GM23338 (cell line): ENCODE measurements around the gene MTA1. TPM values are rescaled to one million over a fixed set of nuclear protein-coding genes. Genes with fewer than 3 reads are reported as not detected.

Experiments
- ATAC-seq: fragments of 200-7000 bp; cut with Tn5 transposase; 3 replicates; pipeline ENCODE4 v1.9.1; 2020
- DNase-seq: peaks from one replicate; pipeline ENCODE4 v3.0.0-alpha.2; 2015; ENCODE audit warnings: low spot score
- H2AFZ ChIP-seq: fragments of 200-600 bp; sonication (generic); 2 replicates; pipeline ENCODE4 v1.8.0; 2016; ENCODE audit warnings: antibody characterized with exemption, mild to moderate bottlenecking, moderate library complexity
- H3F3A ChIP-seq: fragments of 200-600 bp; sonication (generic); replicated peaks from 2 replicates; pipeline ENCODE4 v1.8.0; 2017; ENCODE audit warnings: antibody characterized with exemption, mixed run types, low read depth
- H3K27ac ChIP-seq: fragments of 200-600 bp; sonication (generic); 2 replicates; pipeline ENCODE4 v1.6.1; 2016; ENCODE audit warnings: low read depth
- H3K27me3 ChIP-seq: fragments of 200-600 bp; sonication (generic); 2 replicates; pipeline ENCODE4 v1.8.0; 2016; ENCODE audit warnings: mild to moderate bottlenecking, mixed run types, moderate library complexity; ENCODE audit not compliant: insufficient read depth
- H3K36me3 ChIP-seq: fragments of 200-600 bp; sonication (generic); 2 replicates; pipeline ENCODE4 v1.8.0; 2016; ENCODE audit warnings: mild to moderate bottlenecking; ENCODE audit not compliant: insufficient read depth
- H3K4me1 ChIP-seq: fragments of 200-600 bp; sonication (generic); 2 replicates; pipeline ENCODE4 v1.8.0; 2016; ENCODE audit warnings: mild to moderate bottlenecking, moderate library complexity; ENCODE audit not compliant: insufficient read depth
- H3K4me2 ChIP-seq: fragments of 200-600 bp; sonication (generic); 2 replicates; pipeline ENCODE4 v1.7.1; 2017; ENCODE audit warnings: mixed run types
- H3K4me3 ChIP-seq: fragments of 200-600 bp; sonication (generic); 2 replicates; pipeline ENCODE4 v1.6.1; 2016; ENCODE audit warnings: mixed run types
- H3K79me2 ChIP-seq: fragments of 200-600 bp; sonication (generic); replicated peaks from 2 replicates; pipeline ENCODE4 v1.8.0; 2017; ENCODE audit warnings: mild to moderate bottlenecking; ENCODE audit not compliant: insufficient read depth
- H3K9me2 ChIP-seq: fragments of 200-600 bp; sonication (generic); 2 replicates; pipeline ENCODE4 v1.8.0; 2017; ENCODE audit not compliant: insufficient read depth
- H4K20me1 ChIP-seq: fragments of 200-600 bp; sonication (generic); replicated peaks from 2 replicates; pipeline ENCODE4 v1.8.0; 2017; ENCODE audit warnings: mild to moderate bottlenecking; ENCODE audit not compliant: insufficient read depth
- H3K27ac Mint-ChIP-seq: 2 replicates; pipeline ENCODE4 v1.8.0; 2020; ENCODE audit warnings: inconsistent platforms, mild to moderate bottlenecking, moderate library complexity, mixed read lengths
- H3K27me3 Mint-ChIP-seq: 3 replicates; pipeline ENCODE4 v1.8.0; 2022; ENCODE audit warnings: low read depth, mild to moderate bottlenecking, moderate library complexity, mixed read lengths, inconsistent platforms; ENCODE audit not compliant: insufficient read depth, poor library complexity
- H3K36me3 Mint-ChIP-seq: 3 replicates; pipeline ENCODE4 v1.8.0; 2021; ENCODE audit warnings: low read depth, mild to moderate bottlenecking, inconsistent platforms, moderate library complexity, mixed read lengths
- H3K4me1 Mint-ChIP-seq: 3 replicates; pipeline ENCODE4 v1.8.0; 2020; ENCODE audit warnings: mild to moderate bottlenecking, inconsistent platforms, mixed read lengths
- H3K4me3 Mint-ChIP-seq: 3 replicates; pipeline ENCODE4 v1.8.0; 2021; ENCODE audit warnings: moderate library complexity, mild to moderate bottlenecking, inconsistent platforms, mixed read lengths
- H3K9me3 Mint-ChIP-seq: 3 replicates; pipeline ENCODE4 v1.8.0; 2020; ENCODE audit warnings: moderate library complexity, mild to moderate bottlenecking, inconsistent platforms, mixed read lengths
- EZH2 ChIP-seq: fragments of 200-600 bp; sonication (generic); IDR thresholded peaks from one replicate; pipeline ENCODE4 v1.8.0; 2017; ENCODE audit warnings: antibody characterized with exemption, mild to moderate bottlenecking, low read depth; ENCODE audit not compliant: unreplicated experiment
- STAT1 ChIP-seq: IDR thresholded peaks from one replicate; pipeline ENCODE4 v1.6.1; 2016; ENCODE audit warnings: antibody characterized with exemption; ENCODE audit not compliant: unreplicated experiment
- ZNF114 ChIP-seq: fragments of 250-450 bp; sonication (Bioruptor Pico); IDR thresholded peaks from 2 replicates; pipeline ENCODE4 v1.5.0; 2020; ENCODE audit warnings: mild to moderate bottlenecking, moderate library complexity
- ZNF331 ChIP-seq: fragments of 250-450 bp; sonication (Bioruptor Pico); IDR thresholded peaks from 2 replicates; pipeline ENCODE4 v1.5.0; 2020; ENCODE audit warnings: low read depth, mild to moderate bottlenecking, moderate library complexity
- polyA plus RNA-seq: library from polyadenylated mRNA; unstranded; fragments of >200 nt; fragmentation: Nextera tagmentation; extraction: Ambion mirVana; gene quantifications from 2 replicates; pipeline ENCODE4 v1.2.1, GENCODE V29; 2016
- total RNA-seq: library from RNA; depleted of rRNA; stranded (reverse); fragments of >200 nt; shearing (Covaris generic); gene quantifications from 2 replicates; pipeline ENCODE4 v1.2.3, GENCODE V29; 2014
- TF ChIP-seq, protein P1 (sequence below), 2 experiments: fragments of 200-600 bp in 1 of 2; sonication (generic) in 1 of 2; conservative IDR thresholded peaks; 2 replicates each; pipeline versions ENCODE4 v1.5.1 to v1.6.1; 2016 to 2017; ENCODE audit warnings: antibody characterized with exemption in 2 of 2, low read depth in 2 of 2, mild to moderate bottlenecking in 2 of 2, moderate library complexity in 1 of 2
- TF ChIP-seq, protein P2 (sequence below): IDR thresholded peaks from one replicate; pipeline ENCODE4 v1.6.1; 2018; ENCODE audit warnings: antibody characterized with exemption; ENCODE audit not compliant: unreplicated experiment
- TF ChIP-seq, protein P3 (sequence below): fragments of 250-450 bp; sonication (Bioruptor Pico); IDR thresholded peaks from 2 replicates; pipeline ENCODE4 v1.5.0; 2020; ENCODE audit warnings: mild to moderate bottlenecking, moderate library complexity

The MTA1 gene
- total and polyA plus RNA-seq, 2 experiments from 2014 or later = 53.3 to 126 TPM

DNA sequence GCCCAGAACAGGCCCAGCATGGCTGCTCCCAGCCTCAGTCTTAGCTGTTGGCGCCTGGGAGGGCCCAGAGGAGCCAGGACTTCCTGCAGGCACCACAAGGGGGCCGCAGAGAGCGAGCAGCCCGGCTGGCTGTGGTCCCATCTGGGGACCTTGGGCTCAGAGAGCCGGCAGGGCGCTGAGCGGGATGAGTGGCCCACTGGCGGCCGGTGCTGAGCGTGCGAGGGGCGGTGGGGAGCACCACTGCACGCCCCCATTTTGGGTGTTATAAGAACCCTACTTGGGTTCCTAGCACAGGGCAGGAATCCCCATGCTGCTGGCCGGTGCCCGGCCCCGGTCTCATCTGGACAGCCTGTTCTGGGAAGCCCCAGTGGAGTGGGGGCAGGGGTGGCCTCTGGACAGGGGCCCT, 29.1 kb downstream of the MTA1 start:
- 0 out of 2 replicates have a peak, but pooled peaks cover 6% of the 10 kb centered on the region for H3F3A ChIP-seq
- Mint-ChIP-seq H3K27ac (no peak overlapping the region; the same call in 1 of the 2 replicates), H3K36me3 (peaks cover 32% of the 10 kb centered on the region), H3K27me3 (peaks cover 14% of the 10 kb centered on the region), H3K4me1 (0 out of 3 replicates have a peak, but pooled peaks cover 3% of the 10 kb centered on the region), H3K4me3 (no peak overlapping the region), H3K9me3 (no peaks in the 10 kb centered on the region)
- DNase-seq (peak; percentile 88), ATAC-seq (peak; percentile 92)
- H3K4me3 ChIP-seq = no peak overlapping the region
- H3K36me3 ChIP-seq = peaks cover 10% of the 10 kb centered on the region
- no peak overlapping the region for H3K27ac ChIP-seq
- H3K27me3 ChIP-seq = no peaks in the 10 kb centered on the region
- H3K79me2 ChIP-seq = peaks cover 5% of the 10 kb centered on the region; the same call in 1 of the 2 replicates
- H3K4me1 ChIP-seq = no peaks in the 10 kb centered on the region
- H2AFZ ChIP-seq = no peak overlapping the region
- no peaks in the 10 kb centered on the region for H3K9me2 ChIP-seq
- no peak for TF ChIP-seq ZNF114
- TF ChIP-seq, protein P1, sequence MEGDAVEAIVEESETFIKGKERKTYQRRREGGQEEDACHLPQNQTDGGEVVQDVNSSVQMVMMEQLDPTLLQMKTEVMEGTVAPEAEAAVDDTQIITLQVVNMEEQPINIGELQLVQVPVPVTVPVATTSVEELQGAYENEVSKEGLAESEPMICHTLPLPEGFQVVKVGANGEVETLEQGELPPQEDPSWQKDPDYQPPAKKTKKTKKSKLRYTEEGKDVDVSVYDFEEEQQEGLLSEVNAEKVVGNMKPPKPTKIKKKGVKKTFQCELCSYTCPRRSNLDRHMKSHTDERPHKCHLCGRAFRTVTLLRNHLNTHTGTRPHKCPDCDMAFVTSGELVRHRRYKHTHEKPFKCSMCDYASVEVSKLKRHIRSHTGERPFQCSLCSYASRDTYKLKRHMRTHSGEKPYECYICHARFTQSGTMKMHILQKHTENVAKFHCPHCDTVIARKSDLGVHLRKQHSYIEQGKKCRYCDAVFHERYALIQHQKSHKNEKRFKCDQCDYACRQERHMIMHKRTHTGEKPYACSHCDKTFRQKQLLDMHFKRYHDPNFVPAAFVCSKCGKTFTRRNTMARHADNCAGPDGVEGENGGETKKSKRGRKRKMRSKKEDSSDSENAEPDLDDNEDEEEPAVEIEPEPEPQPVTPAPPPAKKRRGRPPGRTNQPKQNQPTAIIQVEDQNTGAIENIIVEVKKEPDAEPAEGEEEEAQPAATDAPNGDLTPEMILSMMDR (conservative IDR thresholded peaks at IDR 0.05; ENCODE audit: low read depth in 2 of 2) = peak; percentile 65 to 75
- TF ChIP-seq ZNF331 (CRISPR knock-in tag) = no peak
- TF ChIP-seq, protein P2, sequence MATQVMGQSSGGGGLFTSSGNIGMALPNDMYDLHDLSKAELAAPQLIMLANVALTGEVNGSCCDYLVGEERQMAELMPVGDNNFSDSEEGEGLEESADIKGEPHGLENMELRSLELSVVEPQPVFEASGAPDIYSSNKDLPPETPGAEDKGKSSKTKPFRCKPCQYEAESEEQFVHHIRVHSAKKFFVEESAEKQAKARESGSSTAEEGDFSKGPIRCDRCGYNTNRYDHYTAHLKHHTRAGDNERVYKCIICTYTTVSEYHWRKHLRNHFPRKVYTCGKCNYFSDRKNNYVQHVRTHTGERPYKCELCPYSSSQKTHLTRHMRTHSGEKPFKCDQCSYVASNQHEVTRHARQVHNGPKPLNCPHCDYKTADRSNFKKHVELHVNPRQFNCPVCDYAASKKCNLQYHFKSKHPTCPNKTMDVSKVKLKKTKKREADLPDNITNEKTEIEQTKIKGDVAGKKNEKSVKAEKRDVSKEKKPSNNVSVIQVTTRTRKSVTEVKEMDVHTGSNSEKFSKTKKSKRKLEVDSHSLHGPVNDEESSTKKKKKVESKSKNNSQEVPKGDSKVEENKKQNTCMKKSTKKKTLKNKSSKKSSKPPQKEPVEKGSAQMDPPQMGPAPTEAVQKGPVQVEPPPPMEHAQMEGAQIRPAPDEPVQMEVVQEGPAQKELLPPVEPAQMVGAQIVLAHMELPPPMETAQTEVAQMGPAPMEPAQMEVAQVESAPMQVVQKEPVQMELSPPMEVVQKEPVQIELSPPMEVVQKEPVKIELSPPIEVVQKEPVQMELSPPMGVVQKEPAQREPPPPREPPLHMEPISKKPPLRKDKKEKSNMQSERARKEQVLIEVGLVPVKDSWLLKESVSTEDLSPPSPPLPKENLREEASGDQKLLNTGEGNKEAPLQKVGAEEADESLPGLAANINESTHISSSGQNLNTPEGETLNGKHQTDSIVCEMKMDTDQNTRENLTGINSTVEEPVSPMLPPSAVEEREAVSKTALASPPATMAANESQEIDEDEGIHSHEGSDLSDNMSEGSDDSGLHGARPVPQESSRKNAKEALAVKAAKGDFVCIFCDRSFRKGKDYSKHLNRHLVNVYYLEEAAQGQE = no peak
- peaks cover 20% of the 10 kb centered on the region for H4K20me1 ChIP-seq
- no peak overlapping the region for H3K4me2 ChIP-seq

DNA sequence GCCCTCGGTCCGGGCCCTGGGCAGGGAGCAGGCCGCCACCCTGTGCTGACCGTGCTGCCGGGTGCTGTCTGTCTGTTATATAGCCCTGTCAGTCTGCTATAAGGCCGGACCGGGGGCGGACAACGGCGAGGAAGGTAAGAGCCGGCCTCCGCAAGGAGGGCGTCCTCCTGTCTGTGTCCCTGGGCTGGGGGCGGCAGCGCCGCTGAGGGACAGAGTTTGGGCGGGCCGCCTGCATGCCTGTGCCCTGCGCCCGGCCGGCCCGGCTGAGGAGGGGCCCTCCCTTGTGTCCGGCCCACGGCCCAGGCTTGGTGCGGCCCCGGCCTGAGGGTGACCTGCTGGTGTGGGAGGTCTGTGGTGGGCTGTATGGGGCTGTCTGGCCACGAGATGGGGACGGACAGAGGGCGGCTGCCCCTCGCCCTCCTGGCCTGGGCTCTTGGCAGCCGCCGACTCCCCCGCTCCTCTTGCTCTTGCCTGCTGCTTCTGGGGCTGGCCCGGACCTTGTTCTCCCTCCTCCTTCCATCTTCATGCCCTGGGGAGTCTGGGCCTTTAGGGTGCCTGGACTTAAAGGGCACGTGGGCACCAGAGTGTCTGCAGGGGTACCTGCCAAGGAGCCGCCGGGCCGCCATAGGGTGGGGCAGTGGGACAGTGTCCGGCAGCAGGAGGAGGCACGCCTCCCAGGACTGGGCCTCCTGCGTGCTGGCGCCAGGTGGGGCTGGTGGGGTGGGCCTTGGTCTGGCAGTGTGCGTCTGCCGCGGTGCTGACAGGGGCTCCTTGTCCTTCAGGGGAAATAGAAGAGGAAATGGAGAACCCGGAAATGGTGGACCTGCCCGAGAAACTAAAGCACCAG, 29.9 kb downstream of the MTA1 start:
- Mint-ChIP-seq H3K4me3 (no peak overlapping the region), H3K4me1 (0 out of 3 replicates have a peak, but pooled peaks cover 3% of the 10 kb centered on the region), H3K9me3 (no peaks in the 10 kb centered on the region), H3K27me3 (peaks cover 13% of the 10 kb centered on the region), H3K27ac (no peak overlapping the region), H3K36me3 (peaks cover 39% of the 10 kb centered on the region)
- no peak for DNase-seq
- Histone ChIP-seq H3K4me3 (no peak overlapping the region), H2AFZ (no peak overlapping the region), H3K4me1 (no peaks in the 10 kb centered on the region), H3K4me2 (no peak overlapping the region), H3K27me3 (no peaks in the 10 kb centered on the region), H3K79me2 (peaks cover 5% of the 10 kb centered on the region; the same call in 1 of the 2 replicates), H3K9me2 (no peaks in the 10 kb centered on the region), H3F3A (0 out of 2 replicates have a peak, but pooled peaks cover 10% of the 10 kb centered on the region), H3K27ac (no peak overlapping the region), H4K20me1 (peaks cover 16% of the 10 kb centered on the region), H3K36me3 (peaks cover 10% of the 10 kb centered on the region)
- no peak for ATAC-seq
- TF ChIP-seq STAT1 (no peak), EZH2 (no peak), ZNF331 (CRISPR knock-in tag) (no peak)
- TF ChIP-seq, protein P3, sequence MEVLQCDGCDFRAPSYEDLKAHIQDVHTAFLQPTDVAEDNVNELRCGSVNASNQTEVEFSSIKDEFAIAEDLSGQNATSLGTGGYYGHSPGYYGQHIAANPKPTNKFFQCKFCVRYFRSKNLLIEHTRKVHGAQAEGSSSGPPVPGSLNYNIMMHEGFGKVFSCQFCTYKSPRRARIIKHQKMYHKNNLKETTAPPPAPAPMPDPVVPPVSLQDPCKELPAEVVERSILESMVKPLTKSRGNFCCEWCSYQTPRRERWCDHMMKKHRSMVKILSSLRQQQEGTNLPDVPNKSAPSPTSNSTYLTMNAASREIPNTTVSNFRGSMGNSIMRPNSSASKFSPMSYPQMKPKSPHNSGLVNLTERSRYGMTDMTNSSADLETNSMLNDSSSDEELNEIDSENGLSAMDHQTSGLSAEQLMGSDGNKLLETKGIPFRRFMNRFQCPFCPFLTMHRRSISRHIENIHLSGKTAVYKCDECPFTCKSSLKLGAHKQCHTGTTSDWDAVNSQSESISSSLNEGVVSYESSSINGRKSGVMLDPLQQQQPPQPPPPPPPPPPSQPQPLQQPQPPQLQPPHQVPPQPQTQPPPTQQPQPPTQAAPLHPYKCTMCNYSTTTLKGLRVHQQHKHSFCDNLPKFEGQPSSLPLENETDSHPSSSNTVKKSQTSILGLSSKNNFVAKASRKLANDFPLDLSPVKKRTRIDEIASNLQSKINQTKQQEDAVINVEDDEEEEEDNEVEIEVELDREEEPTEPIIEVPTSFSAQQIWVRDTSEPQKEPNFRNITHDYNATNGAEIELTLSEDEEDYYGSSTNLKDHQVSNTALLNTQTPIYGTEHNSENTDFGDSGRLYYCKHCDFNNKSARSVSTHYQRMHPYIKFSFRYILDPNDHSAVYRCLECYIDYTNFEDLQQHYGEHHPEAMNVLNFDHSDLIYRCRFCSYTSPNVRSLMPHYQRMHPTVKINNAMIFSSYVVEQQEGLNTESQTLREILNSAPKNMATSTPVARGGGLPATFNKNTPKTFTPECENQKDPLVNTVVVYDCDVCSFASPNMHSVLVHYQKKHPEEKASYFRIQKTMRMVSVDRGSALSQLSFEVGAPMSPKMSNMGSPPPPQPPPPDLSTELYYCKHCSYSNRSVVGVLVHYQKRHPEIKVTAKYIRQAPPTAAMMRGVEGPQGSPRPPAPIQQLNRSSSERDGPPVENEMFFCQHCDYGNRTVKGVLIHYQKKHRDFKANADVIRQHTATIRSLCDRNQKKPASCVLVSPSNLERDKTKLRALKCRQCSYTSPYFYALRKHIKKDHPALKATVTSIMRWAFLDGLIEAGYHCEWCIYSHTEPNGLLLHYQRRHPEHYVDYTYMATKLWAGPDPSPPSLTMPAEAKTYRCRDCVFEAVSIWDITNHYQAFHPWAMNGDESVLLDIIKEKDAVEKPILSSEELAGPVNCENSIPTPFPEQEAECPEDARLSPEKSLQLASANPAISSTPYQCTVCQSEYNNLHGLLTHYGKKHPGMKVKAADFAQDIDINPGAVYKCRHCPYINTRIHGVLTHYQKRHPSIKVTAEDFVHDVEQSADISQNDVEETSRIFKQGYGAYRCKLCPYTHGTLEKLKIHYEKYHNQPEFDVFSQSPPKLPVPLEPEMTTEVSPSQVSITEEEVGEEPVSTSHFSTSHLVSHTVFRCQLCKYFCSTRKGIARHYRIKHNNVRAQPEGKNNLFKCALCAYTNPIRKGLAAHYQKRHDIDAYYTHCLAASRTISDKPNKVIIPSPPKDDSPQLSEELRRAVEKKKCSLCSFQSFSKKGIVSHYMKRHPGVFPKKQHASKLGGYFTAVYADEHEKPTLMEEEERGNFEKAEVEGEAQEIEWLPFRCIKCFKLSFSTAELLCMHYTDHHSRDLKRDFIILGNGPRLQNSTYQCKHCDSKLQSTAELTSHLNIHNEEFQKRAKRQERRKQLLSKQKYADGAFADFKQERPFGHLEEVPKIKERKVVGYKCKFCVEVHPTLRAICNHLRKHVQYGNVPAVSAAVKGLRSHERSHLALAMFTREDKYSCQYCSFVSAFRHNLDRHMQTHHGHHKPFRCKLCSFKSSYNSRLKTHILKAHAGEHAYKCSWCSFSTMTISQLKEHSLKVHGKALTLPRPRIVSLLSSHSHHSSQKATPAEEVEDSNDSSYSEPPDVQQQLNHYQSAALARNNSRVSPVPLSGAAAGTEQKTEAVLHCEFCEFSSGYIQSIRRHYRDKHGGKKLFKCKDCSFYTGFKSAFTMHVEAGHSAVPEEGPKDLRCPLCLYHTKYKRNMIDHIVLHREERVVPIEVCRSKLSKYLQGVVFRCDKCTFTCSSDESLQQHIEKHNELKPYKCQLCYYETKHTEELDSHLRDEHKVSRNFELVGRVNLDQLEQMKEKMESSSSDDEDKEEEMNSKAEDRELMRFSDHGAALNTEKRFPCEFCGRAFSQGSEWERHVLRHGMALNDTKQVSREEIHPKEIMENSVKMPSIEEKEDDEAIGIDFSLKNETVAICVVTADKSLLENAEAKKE (CRISPR knock-in tag) = no peak
